ENCODE data around the gene TNS3.

TNS3 gene

DNA sequence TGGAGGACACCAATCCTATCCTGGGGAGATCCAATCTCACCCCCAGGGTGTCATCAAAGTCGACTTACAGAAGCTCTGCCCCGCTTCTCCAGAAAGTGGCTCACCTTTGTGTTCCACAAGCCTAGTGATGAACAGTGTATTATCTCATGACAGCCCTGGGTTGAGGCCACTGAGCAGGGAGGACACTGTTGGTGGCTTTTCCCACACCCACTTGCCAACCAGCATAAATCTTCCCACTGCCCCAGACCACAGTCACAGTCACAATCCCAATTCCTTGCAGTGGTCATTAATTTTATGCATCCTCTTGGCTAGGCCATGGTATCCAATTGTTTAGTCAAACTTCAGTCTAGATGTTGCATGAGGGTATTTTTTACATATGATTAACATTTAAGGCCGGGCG lies 18.4 kb downstream of the TNS3 start:
- no peak for DNase-seq (ENCODE audit: low read depth)
- TF ChIP-seq, protein P1, sequence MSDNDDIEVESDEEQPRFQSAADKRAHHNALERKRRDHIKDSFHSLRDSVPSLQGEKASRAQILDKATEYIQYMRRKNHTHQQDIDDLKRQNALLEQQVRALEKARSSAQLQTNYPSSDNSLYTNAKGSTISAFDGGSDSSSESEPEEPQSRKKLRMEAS (IDR thresholded peaks at IDR 0.05; ENCODE audit: low read depth, low read length) = no peak
- TF ChIP-seq, protein P2, sequence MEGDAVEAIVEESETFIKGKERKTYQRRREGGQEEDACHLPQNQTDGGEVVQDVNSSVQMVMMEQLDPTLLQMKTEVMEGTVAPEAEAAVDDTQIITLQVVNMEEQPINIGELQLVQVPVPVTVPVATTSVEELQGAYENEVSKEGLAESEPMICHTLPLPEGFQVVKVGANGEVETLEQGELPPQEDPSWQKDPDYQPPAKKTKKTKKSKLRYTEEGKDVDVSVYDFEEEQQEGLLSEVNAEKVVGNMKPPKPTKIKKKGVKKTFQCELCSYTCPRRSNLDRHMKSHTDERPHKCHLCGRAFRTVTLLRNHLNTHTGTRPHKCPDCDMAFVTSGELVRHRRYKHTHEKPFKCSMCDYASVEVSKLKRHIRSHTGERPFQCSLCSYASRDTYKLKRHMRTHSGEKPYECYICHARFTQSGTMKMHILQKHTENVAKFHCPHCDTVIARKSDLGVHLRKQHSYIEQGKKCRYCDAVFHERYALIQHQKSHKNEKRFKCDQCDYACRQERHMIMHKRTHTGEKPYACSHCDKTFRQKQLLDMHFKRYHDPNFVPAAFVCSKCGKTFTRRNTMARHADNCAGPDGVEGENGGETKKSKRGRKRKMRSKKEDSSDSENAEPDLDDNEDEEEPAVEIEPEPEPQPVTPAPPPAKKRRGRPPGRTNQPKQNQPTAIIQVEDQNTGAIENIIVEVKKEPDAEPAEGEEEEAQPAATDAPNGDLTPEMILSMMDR (IDR thresholded peaks at IDR 0.05; ENCODE audit: low read depth, low read length) = no peak
- TF ChIP-seq MYC (IDR thresholded peaks at IDR 0.05; ENCODE audit: low read depth, low read length) = no peak
- H3K4me3 ChIP-seq (ENCODE audit: low read depth, low read length) = no peak overlapping the region

DNA sequence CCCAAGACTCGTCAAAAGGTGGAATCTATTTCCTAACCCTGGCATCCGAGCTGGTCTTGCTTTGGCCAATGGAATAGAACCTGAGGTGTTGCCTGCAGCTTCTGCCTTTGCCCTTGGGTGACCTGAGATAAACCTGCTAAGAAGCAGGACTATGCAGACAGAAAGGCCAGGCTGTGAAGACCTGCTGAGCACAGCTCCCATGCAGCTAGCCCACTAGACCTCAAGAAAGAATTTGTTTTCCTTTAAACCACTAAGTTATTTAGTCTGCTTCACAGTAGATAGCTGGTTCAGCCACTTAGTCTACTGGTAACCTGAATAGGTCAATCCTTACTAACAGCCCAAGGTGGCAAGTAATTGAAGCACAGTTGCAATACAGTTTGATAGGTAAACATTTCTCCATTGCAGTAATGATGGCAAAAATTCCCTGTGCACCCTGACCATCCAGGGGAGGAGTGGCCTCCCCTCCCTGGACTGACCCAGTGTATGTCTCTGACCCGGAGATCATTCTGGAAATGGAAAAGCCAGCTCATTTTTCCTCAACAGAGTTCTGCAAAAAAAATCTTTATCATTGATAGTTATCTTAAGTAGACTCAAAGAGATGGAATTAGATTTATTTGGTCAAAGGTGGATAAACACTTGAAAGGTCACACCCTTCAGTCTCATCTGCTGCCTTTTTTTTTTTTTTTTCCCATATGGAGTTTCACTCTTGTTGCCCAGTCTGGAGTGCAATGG lies 20.0 kb downstream of the TNS3 start:
- DNase-seq (ENCODE audit: low read depth) = no peak
- no peak overlapping the region for H3K4me3 ChIP-seq (ENCODE audit: low read depth, low read length)
- TF ChIP-seq MYC (IDR thresholded peaks at IDR 0.05; ENCODE audit: low read depth, low read length) = no peak

DNA sequence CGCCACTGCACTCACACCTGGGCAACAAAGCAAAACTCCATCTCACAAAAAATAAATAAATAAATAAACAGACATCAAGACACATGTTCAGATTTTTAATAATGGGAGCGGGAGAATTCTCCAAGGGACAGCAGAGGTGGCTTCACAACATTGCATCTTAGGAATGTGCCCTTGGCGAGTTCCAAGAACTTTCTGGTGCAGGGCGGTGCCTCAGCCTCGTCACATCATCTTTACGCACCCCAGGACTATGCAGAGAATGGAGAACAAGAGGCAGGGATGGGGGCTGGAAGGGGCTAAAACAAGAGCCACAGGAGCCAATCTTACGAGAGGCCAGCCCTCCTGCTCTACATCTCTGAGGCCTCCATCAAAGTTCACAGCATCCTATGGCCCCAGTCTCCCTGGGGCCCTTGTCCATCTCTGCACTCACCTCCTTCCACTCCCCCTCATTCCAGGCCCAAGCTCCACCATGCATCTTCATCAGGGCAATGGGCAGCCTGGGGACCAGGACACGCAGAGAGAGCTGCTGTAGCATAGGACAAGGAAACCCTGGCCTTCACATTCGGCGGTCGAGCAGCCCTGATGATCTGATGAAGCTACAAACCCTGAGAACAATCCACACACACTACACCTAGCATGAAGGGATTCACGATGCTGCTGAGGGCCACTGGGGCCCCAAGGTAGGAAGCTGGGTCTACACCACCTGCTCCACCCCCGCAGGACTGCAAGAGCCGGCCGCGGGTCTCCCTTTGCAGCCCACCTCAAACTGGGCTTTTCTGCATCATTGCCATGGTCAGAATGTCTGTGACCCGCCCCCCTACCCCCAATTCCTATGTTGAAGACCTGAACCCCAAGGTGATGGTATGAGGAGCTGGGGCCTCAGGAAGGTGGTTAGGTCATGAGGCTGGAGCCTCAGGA lies 22.3 kb downstream of the TNS3 start:
- H3K4me3 ChIP-seq (ENCODE audit: low read depth, low read length) = no peak overlapping the region
- TF ChIP-seq MYC (IDR thresholded peaks at IDR 0.05; ENCODE audit: low read depth, low read length) (no peak), POLR2A (IDR thresholded peaks at IDR 0.05; ENCODE audit: extremely low read depth, insufficient read length) (no peak)
- TF ChIP-seq, protein P1 (IDR thresholded peaks at IDR 0.05; ENCODE audit: low read depth, low read length) = no peak
- TF ChIP-seq, protein P2 (IDR thresholded peaks at IDR 0.05; ENCODE audit: low read depth, low read length) = no peak
- DNase-seq (ENCODE audit: low read depth) = no peak

DNA sequence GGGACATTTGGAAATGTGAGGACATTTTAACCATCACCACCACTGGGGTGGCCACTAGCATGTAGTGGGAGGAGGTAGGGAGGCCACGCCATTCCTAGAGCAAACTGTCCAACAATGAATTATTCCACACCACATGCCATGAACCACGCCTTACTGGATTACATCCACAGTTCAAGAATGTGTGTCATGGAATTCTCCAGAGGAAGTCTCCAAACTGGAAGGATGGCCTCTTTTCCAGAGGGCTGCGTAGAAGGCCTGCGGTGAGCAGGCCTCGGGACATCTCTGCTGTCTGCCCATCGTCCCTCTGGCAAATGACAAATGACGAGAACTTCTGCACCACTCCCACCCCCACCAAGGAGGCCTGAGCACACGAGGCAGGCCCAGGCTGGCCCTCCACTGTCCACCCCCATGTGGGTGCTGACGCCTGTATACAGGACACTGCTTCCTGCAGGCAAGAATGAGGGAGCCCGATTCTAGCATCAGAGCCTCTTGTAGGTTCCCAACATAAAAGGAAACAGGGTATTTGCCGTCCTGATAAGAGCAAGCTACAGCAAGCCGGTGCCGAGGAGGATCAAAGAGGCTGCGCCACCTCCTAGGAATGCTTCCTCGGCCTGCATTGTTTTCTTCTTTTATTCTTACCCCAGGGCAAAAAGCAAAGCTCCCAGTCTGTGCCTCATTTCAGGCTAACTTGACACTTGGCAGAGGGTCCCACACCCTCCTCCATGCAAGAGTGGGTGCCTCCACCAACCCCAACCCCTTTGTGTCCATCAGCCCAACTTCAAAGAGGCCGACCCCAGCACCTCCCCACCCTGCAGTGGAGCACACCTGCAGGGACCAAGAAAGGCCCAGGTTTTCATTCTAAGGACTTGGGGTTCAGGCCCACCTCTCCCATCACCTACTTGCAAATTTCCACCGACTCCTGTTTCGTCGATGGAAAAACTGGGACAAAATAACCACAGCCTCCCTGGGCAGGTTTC lies 23.9 kb downstream of the TNS3 start:
- H3K4me3 ChIP-seq (ENCODE audit: low read depth, low read length) = no peak overlapping the region
- TF ChIP-seq, protein P2 (IDR thresholded peaks at IDR 0.05; ENCODE audit: low read depth, low read length) = no peak
- TF ChIP-seq MYC (IDR thresholded peaks at IDR 0.05; ENCODE audit: low read depth, low read length) (no peak), POLR2A (IDR thresholded peaks at IDR 0.05; ENCODE audit: extremely low read depth, insufficient read length) (no peak)
- TF ChIP-seq, protein P1 (IDR thresholded peaks at IDR 0.05; ENCODE audit: low read depth, low read length) = no peak
- DNase-seq (ENCODE audit: low read depth) = no peak

DNA sequence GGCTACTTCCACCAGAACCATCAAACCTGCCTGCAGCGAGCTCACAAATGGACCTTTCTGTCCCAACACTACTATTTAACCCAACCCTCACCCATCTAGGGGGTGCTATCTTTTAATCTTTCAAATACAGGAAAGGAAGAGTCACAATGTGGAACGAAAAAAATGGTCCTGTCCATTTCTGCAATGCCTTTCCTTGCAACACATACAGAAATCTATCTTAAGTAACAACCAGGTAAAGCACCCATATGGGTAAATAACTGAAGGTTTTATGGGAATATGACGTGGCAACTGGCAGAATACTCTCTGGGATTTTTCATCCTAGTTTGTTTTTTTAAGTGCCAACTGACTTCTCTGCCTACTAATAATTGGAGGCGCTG lies 24.6 kb downstream of the TNS3 start:
- DNase-seq (ENCODE audit: low read depth) = no peak
- no peak for TF ChIP-seq MYC (IDR thresholded peaks at IDR 0.05; ENCODE audit: low read depth, low read length)
- TF ChIP-seq POLR2A (IDR thresholded peaks at IDR 0.05; ENCODE audit: extremely low read depth, insufficient read length) = no peak
- TF ChIP-seq, protein P1 (IDR thresholded peaks at IDR 0.05; ENCODE audit: low read depth, low read length) = no peak
- TF ChIP-seq, protein P2 (IDR thresholded peaks at IDR 0.05; ENCODE audit: low read depth, low read length) = no peak
- no peak overlapping the region for H3K4me3 ChIP-seq (ENCODE audit: low read depth, low read length)
